GM12801 (cell line): ENCODE data around the gene MARCKS.

ENCODE experiments used
- TF ChIP-seq, protein P1 (sequence below): IDR thresholded peaks from one replicate; pipeline ENCODE4 v1.5.1; 2011; ENCODE audit warnings: control low read depth; ENCODE audit not compliant: insufficient read length; ENCODE audit errors: extremely low read depth

Gene MARCKS

GRCh38 chr6:113823916-113824315, 33.2 kb upstream of the MARCKS start:
- TF ChIP-seq, protein P1, sequence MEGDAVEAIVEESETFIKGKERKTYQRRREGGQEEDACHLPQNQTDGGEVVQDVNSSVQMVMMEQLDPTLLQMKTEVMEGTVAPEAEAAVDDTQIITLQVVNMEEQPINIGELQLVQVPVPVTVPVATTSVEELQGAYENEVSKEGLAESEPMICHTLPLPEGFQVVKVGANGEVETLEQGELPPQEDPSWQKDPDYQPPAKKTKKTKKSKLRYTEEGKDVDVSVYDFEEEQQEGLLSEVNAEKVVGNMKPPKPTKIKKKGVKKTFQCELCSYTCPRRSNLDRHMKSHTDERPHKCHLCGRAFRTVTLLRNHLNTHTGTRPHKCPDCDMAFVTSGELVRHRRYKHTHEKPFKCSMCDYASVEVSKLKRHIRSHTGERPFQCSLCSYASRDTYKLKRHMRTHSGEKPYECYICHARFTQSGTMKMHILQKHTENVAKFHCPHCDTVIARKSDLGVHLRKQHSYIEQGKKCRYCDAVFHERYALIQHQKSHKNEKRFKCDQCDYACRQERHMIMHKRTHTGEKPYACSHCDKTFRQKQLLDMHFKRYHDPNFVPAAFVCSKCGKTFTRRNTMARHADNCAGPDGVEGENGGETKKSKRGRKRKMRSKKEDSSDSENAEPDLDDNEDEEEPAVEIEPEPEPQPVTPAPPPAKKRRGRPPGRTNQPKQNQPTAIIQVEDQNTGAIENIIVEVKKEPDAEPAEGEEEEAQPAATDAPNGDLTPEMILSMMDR, result no peak

GRCh38 chr6:113824411-113824810, 32.7 kb upstream of the MARCKS start:
- TF ChIP-seq, protein P1, result no peak

- TF ChIP-seq, protein P1, result no peak
Measured at GRCh38 chr6:113824866-113825265, 32.3 kb upstream of the MARCKS start.

GRCh38 chr6:113825781-113826180, 31.4 kb upstream of the MARCKS start:
- TF ChIP-seq, protein P1, result no peak

DNA sequence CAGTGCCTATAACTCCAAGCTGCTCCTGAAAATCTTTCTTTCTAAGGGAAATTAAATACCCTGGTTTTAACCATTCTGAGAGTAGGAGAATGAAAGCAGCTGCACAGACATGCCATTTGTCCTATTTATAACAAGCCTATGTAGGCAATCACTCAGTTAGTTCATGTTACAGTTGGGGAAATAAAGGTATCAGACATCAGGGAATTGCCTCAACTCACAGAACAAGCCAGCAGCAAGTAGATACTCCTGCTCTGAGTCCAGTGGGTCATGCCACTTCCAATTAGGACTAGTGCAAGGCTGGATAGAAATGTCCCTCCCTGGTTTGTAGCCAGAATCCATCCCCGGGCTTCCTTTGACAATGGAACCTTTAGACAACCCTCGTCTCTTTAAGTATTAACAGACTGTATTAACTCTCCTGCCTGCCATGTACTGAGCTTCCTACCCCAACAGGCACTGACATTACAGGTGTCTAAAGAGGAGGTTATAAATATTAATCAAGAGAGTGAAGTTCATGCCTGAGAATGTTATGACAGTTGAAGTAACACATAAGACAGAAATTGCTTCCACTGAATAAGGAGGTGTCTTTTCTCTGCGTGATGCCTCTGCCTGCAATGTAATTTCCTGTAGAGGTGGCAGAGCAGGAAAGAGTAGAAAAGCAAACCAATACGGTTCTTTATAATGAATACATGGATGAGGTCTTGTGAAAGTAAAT, 28.0 kb upstream of the MARCKS start:
- TF ChIP-seq, protein P1, result no peak

DNA sequence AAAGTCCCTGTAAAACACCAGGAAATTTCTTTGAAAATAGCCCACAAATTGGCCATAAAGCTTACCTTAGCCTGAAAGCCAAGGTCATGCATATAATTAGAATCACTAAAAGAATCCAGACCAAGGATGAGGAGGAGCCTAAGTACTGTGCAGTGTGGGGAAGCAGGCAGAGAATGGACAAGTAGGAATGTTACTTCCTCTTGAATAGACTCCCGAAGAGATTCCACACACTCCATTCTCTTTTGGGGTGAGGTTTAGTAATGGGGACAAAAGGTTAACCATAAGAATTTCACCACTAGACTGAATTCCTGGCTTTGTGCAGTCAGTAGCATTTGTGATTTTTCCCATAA, 27.5 kb upstream of the MARCKS start:
- TF ChIP-seq, protein P1, result no peak

DNA sequence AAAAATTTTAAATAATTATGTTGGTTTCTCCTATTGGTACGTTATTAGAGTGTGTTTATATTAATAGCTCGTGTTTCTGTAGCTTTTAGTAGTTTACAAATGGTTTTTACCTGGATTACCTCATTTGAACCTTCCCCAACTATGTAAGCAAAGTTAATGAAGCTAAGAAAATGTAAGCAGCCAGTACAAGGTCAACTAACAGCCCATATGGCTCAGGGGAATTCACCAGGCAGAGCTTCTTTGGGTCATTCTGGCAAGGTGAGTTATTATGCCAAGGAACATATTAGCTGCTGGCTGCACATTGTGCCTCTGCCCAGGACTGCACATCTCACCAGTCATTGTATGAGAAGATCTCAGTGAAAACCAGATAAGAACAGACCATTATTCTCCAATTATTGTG, 27.0 kb upstream of the MARCKS start:
- TF ChIP-seq, protein P1, result no peak

- TF ChIP-seq, protein P1, result no peak
Measured at GRCh38 chr6:113833537-113833936, 23.6 kb upstream of the MARCKS start.
